ENCODE measurements around the gene TSC22D1.
"Not testable (repeated sequence)": the region's sequence is repeated elsewhere in the genome, so short reads cannot be mapped to it uniquely, and the experiment has no call there.

The TSC22D1 gene

DNA sequence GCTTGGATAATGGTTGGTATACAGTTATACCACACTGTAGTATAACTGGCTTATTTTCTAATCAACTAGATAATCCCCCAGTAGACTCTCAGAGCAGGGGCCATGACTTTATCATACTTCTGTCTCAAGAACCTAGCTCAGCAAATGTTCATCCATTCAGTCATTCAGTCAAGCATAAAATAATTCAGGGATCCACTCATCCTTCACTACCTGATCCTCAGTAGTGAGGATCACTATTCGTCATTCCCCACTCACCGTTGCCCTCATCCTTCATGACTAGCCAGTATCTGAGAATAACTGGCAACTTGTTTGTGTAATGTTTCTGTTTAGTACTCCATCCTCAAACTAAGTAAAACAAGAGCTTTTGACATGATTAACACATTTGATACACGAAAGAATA is 77.6 kb downstream of the TSC22D1 start:
- no peak for DNase-seq

- DNase-seq, result no peak
These were observed 78.3 kb downstream of the TSC22D1 start for GRCh38 chr13:44497801-44498200.

DNA sequence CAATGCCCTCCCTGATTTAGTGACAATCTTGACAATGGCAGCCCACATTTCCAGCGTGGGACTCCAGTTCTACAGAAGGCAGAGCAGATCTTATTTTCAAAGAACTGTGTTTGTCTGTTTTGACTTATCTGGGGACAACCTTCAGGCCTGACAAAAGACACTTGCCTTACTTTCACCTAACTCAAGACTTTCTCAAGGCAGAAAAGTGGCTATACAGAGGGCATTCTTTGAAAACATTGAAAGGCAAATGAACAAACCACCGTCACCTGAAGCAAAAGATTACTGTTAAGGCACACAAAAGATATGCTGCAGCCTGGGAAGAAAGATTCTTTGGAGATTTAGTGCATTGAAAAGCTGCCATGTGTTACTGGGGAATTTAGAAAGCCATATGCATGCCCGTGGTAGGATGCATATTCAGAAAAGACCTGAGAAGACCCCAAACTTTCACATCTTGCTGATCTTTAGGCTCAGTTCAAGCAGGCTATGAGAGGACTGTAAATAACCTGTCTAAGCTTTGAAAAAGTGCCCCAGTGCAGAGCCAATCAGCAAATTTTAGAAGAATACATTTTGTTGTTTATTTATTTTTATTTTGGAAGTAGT is 82.8 kb downstream of the TSC22D1 start:
- DNase-seq, result no peak

- DNase-seq, result no peak
These were observed 86.4 kb downstream of the TSC22D1 start for GRCh38 chr13:44489751-44490150.

- no peak for DNase-seq
These were observed 88.1 kb downstream of the TSC22D1 start for GRCh38 chr13:44487989-44488388.

DNA sequence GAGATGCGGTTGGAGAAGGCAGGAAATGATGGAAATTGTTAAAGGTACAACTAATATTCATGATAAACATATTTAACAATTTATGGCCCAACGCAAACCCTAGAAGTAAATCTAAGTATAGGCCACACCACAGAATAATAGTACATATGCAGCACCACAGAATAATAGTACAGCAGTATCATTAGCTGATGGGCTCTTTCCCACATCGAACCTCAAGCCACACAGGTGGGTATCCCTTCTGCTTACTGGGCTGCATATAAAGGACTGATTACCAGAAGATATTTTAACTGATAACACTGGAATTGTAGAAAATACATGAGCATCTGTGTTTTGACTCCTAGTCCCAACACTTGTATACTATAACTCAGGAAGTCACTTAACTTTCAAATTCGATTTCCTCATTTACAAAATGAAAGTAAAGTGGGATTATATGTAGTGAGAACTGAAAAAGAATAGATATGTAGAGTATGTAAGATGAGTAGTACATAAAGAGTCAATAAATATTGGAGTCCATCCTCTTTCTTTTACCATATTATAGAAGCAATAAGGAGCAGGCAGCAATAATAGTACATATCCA is 91.5 kb downstream of the TSC22D1 start:
- no peak for DNase-seq

GRCh38 chr13:44474122-44474910 is 101.8 kb downstream of the TSC22D1 start:
- DNase-seq, result no peak

DNA sequence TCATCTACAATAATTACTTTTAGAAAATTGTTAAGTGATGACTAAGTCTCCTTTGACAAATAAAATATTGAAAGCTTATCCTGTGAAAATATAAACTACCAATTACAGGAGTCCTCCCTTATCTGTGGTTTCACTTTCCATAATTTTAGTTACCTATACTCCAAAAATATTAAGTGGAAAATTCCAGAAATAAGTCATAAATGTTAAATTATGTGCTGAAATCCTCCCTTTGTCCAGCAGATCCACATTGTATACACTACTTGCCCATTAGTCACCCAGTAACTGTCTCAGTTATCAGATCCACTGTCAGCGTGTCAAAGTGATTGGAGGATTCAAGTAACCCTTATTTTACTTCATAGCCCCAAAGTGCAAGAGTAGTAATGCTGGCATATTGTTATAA is 104.4 kb downstream of the TSC22D1 start:
- no peak for DNase-seq

DNA sequence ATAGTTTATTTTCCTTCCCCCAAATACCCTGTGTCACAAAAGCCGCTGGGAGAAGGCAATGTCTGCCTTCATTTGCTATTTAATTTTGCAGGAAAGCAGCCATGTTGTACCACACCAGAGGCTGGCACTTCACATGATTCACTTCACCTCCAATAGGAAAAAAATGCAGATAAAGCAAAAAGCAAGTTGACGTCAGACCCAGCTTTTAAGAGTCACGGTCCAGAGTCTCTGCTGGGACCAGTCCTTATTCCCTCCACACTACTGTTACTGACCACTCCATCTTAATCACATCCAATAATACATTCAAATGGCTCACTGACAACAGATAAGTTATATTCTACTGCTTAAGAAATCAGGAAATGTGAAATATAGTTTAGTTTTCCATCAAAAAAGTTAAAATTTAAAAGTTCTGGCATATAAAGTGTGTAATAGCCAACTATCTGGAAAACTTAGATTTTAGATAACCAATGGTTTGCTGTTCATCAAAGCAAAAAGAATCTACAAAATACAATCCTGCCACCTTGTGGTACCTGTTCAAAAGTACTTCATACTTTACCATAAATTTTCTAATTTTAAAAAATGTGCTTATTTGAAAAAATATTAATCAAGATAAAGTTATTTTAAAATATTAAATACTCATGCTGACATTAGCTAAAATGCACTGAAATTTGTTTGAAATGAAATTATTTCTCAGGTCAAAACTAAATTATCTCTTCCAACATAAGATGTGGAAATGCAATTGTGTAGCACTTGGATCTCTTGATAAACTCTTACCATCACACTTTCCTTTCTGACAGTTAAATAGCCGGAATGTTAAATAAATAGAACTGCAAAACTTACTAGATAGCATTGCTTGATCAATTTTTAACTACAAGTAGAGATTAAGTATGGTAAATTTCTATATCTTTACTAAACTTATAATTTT is 105.2 kb downstream of the TSC22D1 start:
- no peak for DNase-seq

GRCh38 chr13:44468874-44469273 is 107.3 kb downstream of the TSC22D1 start:
- DNase-seq, result no peak

GRCh38 chr13:44465318-44465717 is 110.8 kb downstream of the TSC22D1 start:
- no peak for DNase-seq

DNA sequence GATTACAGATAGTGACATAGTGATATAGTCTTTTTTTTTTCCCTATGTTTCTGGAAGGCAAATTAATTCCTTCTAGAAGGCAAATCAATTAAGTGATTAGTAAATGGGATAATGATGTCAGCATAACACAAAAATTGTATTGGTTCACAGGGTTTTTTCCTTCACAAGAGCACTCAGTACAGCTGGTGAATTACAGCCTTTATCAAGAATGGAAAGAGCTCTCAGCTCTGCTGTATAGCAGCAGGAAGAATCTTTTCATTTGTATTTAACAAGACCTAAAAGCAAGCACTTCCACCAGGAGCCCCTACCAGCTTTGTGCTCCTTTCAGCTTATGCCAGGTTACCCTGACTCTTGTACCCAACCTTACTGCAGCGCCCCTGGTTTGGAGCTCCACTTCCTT is 111.7 kb downstream of the TSC22D1 start:
- no peak for DNase-seq

GRCh38 chr13:44463759-44464158 is 112.4 kb downstream of the TSC22D1 start:
- DNase-seq, result no peak

DNA sequence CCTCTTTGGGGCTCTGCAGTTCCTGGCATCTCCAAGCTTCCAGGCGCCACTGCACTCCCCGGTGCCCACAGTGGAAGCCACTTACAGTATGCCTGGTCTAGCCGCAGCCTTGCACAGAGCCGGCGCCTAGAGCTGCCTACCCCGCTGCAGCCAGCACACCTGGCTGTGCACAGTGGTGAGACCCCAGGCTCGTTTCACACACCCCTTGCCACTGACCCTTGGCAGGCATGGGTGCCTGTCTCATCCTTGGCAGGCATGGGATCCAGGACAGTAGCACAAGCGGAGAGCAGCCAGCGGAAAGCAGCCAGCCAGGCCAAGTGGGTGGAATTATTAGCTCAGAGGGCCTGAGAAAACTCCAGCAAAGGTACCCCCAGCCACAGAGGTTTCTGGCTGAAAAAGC is 116.5 kb downstream of the TSC22D1 start:
- no peak for DNase-seq

GRCh38 chr13:44458313-44458975 is 117.7 kb downstream of the TSC22D1 start:
- DNase-seq, result no peak

GRCh38 chr13:44456212-44456611 is 119.9 kb downstream of the TSC22D1 start:
- not testable (repeated sequence) for DNase-seq

DNA sequence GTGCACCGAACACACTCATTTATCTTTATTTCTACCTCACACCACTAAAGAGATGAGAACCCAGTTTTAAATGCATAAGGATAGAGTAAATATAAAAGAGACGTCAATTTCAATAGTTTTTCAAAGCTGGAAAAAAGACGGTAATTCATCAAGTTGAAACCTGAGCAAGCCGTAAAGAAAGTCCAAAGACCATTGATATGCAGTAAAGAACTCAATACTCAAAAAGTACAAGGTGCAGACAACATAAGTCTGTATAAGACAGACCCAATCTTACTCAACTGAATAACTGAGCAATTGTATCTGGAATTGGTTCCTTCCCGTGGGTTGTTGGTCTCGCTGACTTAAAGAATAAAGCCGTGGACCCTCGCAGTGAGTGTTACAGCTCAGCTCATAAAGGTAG is 120.4 kb downstream of the TSC22D1 start:
- DNase-seq, result no peak

DNA sequence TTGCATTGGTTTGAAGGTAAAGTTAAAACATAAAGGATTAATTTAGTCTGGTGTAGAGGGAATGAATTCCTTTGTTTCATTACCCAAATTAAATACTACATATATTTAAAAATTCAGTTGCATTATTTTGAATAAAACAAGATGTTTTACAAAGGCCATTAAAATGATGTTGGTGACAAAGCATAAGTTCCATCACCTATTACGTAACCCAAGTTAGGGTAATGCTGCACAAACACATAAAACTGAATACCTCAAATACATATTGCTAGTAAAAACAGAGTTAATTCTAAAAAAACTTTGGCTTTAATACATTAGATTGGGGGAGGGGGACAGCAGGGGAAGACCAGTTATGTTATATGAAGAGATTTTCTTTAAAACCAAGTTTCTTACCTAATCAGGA is 122.2 kb downstream of the TSC22D1 start:
- no peak for DNase-seq

- no peak for DNase-seq
These were observed 123.1 kb downstream of the TSC22D1 start for GRCh38 chr13:44453069-44453468.

GRCh38 chr13:44452418-44452817 is 123.7 kb downstream of the TSC22D1 start:
- DNase-seq, result no peak

- no peak for DNase-seq
These were observed 124.5 kb downstream of the TSC22D1 start for GRCh38 chr13:44451651-44452050.

- DNase-seq, result no peak
These were observed 125.0 kb downstream of the TSC22D1 start for GRCh38 chr13:44451126-44451525.

Data from right hindlimb (tissue), 1 donor.